DOHH2 (cell line): Measurements from ENCODE around the gene HS2ST1.

Experiments used
- H3F3A ChIP-seq: fragments of 200-600 bp; sonication (generic), shearing (Covaris generic); 2 replicates; pipeline ENCODE4 v1.6.0; 2016; ENCODE audit warnings: antibody characterized with exemption, mild to moderate bottlenecking; ENCODE audit not compliant: control insufficient read depth, insufficient read depth
- H3K27ac ChIP-seq: fragments of 200-600 bp; sonication (generic); 2 replicates; pipeline ENCODE4 v1.5.1; 2014; ENCODE audit warnings: low read depth, mild to moderate bottlenecking, low read length, moderate library complexity
- H3K27me3 ChIP-seq: fragments of 200-600 bp; sonication (generic); 2 replicates; pipeline ENCODE4 v1.6.1; 2014; ENCODE audit warnings: mild to moderate bottlenecking, low read length, mixed read lengths; ENCODE audit not compliant: control insufficient read depth
- H3K36me3 ChIP-seq: fragments of 200-600 bp; sonication (generic); 2 replicates; pipeline ENCODE4 v1.6.1; 2014; ENCODE audit warnings: mild to moderate bottlenecking, low read length, moderate library complexity, mixed read lengths; ENCODE audit not compliant: control insufficient read depth
- H3K4me1 ChIP-seq: fragments of 200-600 bp; sonication (generic); 2 replicates; pipeline ENCODE4 v1.6.1; 2014; ENCODE audit warnings: mild to moderate bottlenecking, low read length, mixed read lengths; ENCODE audit not compliant: control insufficient read depth
- H3K4me2 ChIP-seq: fragments of 200-600 bp; sonication (generic); 2 replicates; pipeline ENCODE4 v1.6.0; 2014; ENCODE audit warnings: mild to moderate bottlenecking, low read length, moderate library complexity
- H3K4me3 ChIP-seq: fragments of 200-600 bp; sonication (generic); 2 replicates; pipeline ENCODE4 v1.5.1; 2014; ENCODE audit warnings: mild to moderate bottlenecking, low read length, mixed read lengths
- H3K79me2 ChIP-seq: fragments of 200-600 bp; sonication (generic); 2 replicates; pipeline ENCODE4 v1.6.1; 2014; ENCODE audit warnings: mild to moderate bottlenecking, low read length, mixed read lengths; ENCODE audit not compliant: control insufficient read depth
- H3K9me2 ChIP-seq: fragments of 200-600 bp; sonication (generic); replicated peaks from 2 replicates; pipeline ENCODE4 v1.6.1; 2014; ENCODE audit warnings: mild to moderate bottlenecking, low read length, mixed read lengths; ENCODE audit not compliant: control insufficient read depth
- H3K9me3 ChIP-seq: fragments of 200-600 bp; sonication (generic); 2 replicates; pipeline ENCODE4 v1.6.1; 2014; ENCODE audit warnings: antibody characterized with exemption, low read length, mixed read lengths; ENCODE audit not compliant: control insufficient read depth, insufficient read depth
- H4K20me1 ChIP-seq: fragments of 200-600 bp; sonication (generic); 2 replicates; pipeline ENCODE4 v1.6.0; 2014; ENCODE audit warnings: low read depth, mild to moderate bottlenecking, antibody characterized with exemption, low read length, moderate library complexity; ENCODE audit not compliant: control insufficient read depth, insufficient read depth
- EZH2phosphoT487 ChIP-seq: fragments of 200-600 bp; sonication (generic); IDR thresholded peaks from 2 replicates; pipeline ENCODE4 v1.6.1; 2017; ENCODE audit warnings: borderline replicate concordance, mild to moderate bottlenecking, antibody characterized with exemption, low read length, moderate library complexity, mixed read lengths
- TF ChIP-seq, protein P1 (sequence below): fragments of 200-600 bp; sonication (generic); IDR thresholded peaks from one replicate; pipeline ENCODE4 v1.5.1; 2014; ENCODE audit warnings: antibody characterized with exemption, mild to moderate bottlenecking, low read depth, low read length; ENCODE audit not compliant: poor library complexity, severe bottlenecking

Gene HS2ST1

DNA sequence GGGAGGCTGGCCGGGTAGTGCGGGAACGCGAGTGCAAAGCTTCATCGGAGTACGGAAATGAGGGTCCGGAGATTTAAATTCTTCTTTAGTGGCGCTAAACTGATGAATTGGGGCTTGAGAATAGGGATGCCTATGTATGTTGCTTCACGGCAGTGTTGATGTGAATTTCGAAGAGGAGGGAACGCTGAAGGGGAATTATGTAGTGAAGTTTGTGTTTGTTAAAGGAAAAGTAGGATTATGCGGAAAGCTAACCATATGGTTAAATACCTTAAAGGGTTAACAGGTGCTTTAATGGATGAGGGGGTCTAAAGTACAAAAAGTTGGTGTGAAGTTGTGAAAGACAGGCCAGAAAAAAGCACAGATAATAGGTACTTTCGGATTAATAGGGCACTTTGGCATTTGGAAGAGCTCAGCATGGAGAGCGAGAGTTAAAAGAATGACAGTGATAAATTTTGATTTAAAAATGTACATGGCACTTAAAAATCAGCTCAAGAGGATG lies 1.4 kb downstream of the HS2ST1 start:
- H3K9me2 ChIP-seq, result no peaks in the 10 kb centered on the region
- H3K4me1 ChIP-seq, result peaks cover 40% of the 10 kb centered on the region
- H3K79me2 ChIP-seq, result peaks cover 95% of the 10 kb centered on the region
- peak overlapping the region; percentile 88 for H3K27ac ChIP-seq
- no peak for TF ChIP-seq EZH2phosphoT487
- TF ChIP-seq, protein P1, sequence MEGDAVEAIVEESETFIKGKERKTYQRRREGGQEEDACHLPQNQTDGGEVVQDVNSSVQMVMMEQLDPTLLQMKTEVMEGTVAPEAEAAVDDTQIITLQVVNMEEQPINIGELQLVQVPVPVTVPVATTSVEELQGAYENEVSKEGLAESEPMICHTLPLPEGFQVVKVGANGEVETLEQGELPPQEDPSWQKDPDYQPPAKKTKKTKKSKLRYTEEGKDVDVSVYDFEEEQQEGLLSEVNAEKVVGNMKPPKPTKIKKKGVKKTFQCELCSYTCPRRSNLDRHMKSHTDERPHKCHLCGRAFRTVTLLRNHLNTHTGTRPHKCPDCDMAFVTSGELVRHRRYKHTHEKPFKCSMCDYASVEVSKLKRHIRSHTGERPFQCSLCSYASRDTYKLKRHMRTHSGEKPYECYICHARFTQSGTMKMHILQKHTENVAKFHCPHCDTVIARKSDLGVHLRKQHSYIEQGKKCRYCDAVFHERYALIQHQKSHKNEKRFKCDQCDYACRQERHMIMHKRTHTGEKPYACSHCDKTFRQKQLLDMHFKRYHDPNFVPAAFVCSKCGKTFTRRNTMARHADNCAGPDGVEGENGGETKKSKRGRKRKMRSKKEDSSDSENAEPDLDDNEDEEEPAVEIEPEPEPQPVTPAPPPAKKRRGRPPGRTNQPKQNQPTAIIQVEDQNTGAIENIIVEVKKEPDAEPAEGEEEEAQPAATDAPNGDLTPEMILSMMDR, result no peak
- peak overlapping the region; percentile 76 for H3K4me2 ChIP-seq
- H3K36me3 ChIP-seq, result peaks cover 84% of the 10 kb centered on the region
- H3F3A ChIP-seq, result peaks cover 2% of the 10 kb centered on the region; the same call in 1 of the 2 replicates
- H4K20me1 ChIP-seq, result peaks cover 31% of the 10 kb centered on the region
- peaks cover 13% of the 10 kb centered on the region for H3K9me3 ChIP-seq
- H3K27me3 ChIP-seq, result no peaks in the 10 kb centered on the region
- H3K4me3 ChIP-seq, result peak overlapping the region; percentile 100

DNA sequence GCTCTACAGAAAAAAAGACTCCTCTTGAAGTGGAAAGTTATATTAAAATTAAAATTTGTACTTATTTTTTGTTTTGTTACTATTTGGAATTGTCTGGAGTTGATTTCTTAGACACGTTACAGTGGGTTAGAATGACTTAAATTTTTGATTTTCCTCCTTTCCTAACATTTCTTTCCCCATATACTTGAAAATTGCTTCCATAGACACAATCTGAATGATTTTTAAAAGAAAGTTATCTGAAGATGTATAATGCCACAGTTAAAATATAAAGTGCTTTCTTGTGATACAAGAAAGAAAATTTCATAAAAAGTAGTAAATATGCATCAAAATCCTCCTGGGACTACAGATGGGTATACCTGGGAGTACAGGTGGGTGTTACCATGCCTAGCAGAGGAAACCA lies 2.3 kb downstream of the HS2ST1 start:
- peaks cover 23% of the 10 kb centered on the region for H3K9me3 ChIP-seq
- TF ChIP-seq, protein P1, result no peak
- no peak for TF ChIP-seq EZH2phosphoT487
- peak overlapping the region; percentile 76 for H3K4me2 ChIP-seq
- peaks cover 2% of the 10 kb centered on the region; the same call in 1 of the 2 replicates for H3F3A ChIP-seq
- H3K9me2 ChIP-seq, result no peaks in the 10 kb centered on the region
- peaks cover 30% of the 10 kb centered on the region for H3K4me1 ChIP-seq
- peak overlapping the region; percentile 100 for H3K4me3 ChIP-seq
- no peaks in the 10 kb centered on the region for H3K27me3 ChIP-seq
- peaks cover 84% of the 10 kb centered on the region for H3K36me3 ChIP-seq
- peaks cover 95% of the 10 kb centered on the region for H3K79me2 ChIP-seq
- H4K20me1 ChIP-seq, result peaks cover 23% of the 10 kb centered on the region
- peak overlapping the region; percentile 88; the same call in 1 of the 2 replicates for H3K27ac ChIP-seq

DNA sequence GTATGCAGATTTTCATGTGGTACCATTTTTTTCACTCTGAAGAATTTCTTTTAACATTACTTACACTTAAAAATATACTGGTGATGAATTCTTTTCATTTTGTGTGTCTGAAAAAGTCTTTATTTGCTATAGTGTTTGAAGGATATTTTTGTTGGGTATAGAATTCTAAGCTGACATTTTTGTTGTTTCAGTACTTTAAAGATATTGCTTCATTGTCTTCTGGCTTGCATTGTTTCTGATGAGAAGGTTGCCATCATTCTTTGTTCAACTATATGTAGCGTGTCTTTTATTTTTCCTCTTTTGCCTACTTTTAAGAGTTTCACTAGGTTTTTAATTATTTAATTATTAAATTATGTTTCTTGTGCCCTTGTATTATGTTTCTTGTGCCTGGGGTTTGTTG lies 8.0 kb downstream of the HS2ST1 start:
- no peak overlapping the region for H3K4me3 ChIP-seq
- no peak overlapping the region for H3K27ac ChIP-seq
- no peaks in the 10 kb centered on the region; the same call in 1 of the 2 replicates for H3F3A ChIP-seq
- H3K9me2 ChIP-seq, result no peaks in the 10 kb centered on the region
- peaks cover 71% of the 10 kb centered on the region for H3K36me3 ChIP-seq
- TF ChIP-seq, protein P1, result no peak
- TF ChIP-seq EZH2phosphoT487, result no peak
- H3K9me3 ChIP-seq, result peaks cover 51% of the 10 kb centered on the region
- no peaks in the 10 kb centered on the region for H4K20me1 ChIP-seq
- H3K4me2 ChIP-seq, result no peak overlapping the region
- H3K4me1 ChIP-seq, result peaks cover 30% of the 10 kb centered on the region
- H3K27me3 ChIP-seq, result no peaks in the 10 kb centered on the region
- H3K79me2 ChIP-seq, result peaks cover 100% of the 10 kb centered on the region
